Endodermal cell (in vitro differentiated cells): Measurements from ENCODE around the gene SLC1A1. TPM values are rescaled to one million over a fixed set of nuclear protein-coding genes. Genes with fewer than 3 reads are reported as not detected.

Source experiments
- DNase-seq: peaks from one replicate; pipeline ENCODE4 v3.0.0-alpha.2; 2017
- H3K27ac ChIP-seq: 2 replicates; pipeline ENCODE4 v1.5.1; 2013; ENCODE audit warnings: mild to moderate bottlenecking, low read depth, low read length, moderate library complexity
- H3K27me3 ChIP-seq: 2 replicates; pipeline ENCODE4 v1.6.1; 2013; ENCODE audit warnings: mild to moderate bottlenecking, low read length, moderate library complexity; ENCODE audit not compliant: insufficient read depth, control insufficient read depth, poor library complexity, severe bottlenecking
- H3K36me3 ChIP-seq: 2 replicates; pipeline ENCODE4 v1.7.0; 2013; ENCODE audit warnings: mild to moderate bottlenecking, low read length, moderate library complexity; ENCODE audit not compliant: control insufficient read depth, insufficient read depth
- H3K4me1 ChIP-seq: one replicate; pipeline ENCODE4 v1.7.0; 2013; ENCODE audit warnings: low read length; ENCODE audit not compliant: control insufficient read depth, insufficient read depth
- H3K4me3 ChIP-seq: 2 replicates; pipeline ENCODE4 v1.5.1; 2013; ENCODE audit warnings: mild to moderate bottlenecking, low read length, moderate library complexity
- H3K9ac ChIP-seq: 2 replicates; pipeline ENCODE4 v1.6.1; 2013; ENCODE audit warnings: mild to moderate bottlenecking, low read length, moderate library complexity; ENCODE audit not compliant: poor library complexity, severe bottlenecking; ENCODE audit errors: extremely low read depth
- H3K9me3 ChIP-seq: 2 replicates; pipeline ENCODE4 v1.6.1; 2013; ENCODE audit warnings: mild to moderate bottlenecking, low read length, moderate library complexity; ENCODE audit not compliant: control insufficient read depth
- H3K27ac Mint-ChIP-seq: 2 replicates; pipeline ENCODE4 v1.8.0; 2020; ENCODE audit warnings: mixed read lengths
- H3K27me3 Mint-ChIP-seq: 2 replicates; pipeline ENCODE4 v1.8.0; 2021; ENCODE audit warnings: mild to moderate bottlenecking, mixed read lengths; ENCODE audit not compliant: insufficient read depth
- H3K36me3 Mint-ChIP-seq: 2 replicates; pipeline ENCODE4 v1.8.0; 2020; ENCODE audit warnings: low read depth, mixed read lengths
- H3K4me1 Mint-ChIP-seq: 2 replicates; pipeline ENCODE4 v1.8.0; 2020; ENCODE audit warnings: mixed read lengths
- H3K4me3 Mint-ChIP-seq: 2 replicates; pipeline ENCODE4 v1.8.0; 2020; ENCODE audit warnings: mild to moderate bottlenecking, moderate library complexity, mixed read lengths
- H3K9me3 Mint-ChIP-seq: 2 replicates; pipeline ENCODE4 v1.8.0; 2020; ENCODE audit warnings: mild to moderate bottlenecking, mixed read lengths
- CTCF ChIP-seq: fragments of 200-600 bp; sonication (generic); conservative IDR thresholded peaks from 2 replicates; pipeline ENCODE4 v1.5.0; 2021; ENCODE audit warnings: antibody characterized with exemption, mild to moderate bottlenecking
- WGBS, 2 experiments: methylation state at CpG; one replicate each; pipeline versions ENCODE4 v1.1.5 to v1.1.7; 2013; ENCODE audit warnings: missing lambda C conversion rate in 2 of 2, mixed read lengths in 1 of 2; ENCODE audit not compliant: insufficient coverage in 1 of 2, insufficient read length in 1 of 2; 5-methylcytosine and 5-hydroxymethylcytosine counted together
- total RNA-seq, 2 donors: library from RNA; stranded (reverse); fragmentation: NEBNext Ultra II Directional in 1 of 2; extraction: Animal tissue kit (Norgen Biotek cat#: 25700) in 1 of 2; gene quantifications; 2 replicates in 1 of 2; 3 replicates in 1 of 2; pipeline ENCODE4 v1.2.1, GENCODE V29; 2021

Gene SLC1A1
- total RNA-seq, 2 donors from 2014 or later: 5.5 to 11.3 TPM

DNA sequence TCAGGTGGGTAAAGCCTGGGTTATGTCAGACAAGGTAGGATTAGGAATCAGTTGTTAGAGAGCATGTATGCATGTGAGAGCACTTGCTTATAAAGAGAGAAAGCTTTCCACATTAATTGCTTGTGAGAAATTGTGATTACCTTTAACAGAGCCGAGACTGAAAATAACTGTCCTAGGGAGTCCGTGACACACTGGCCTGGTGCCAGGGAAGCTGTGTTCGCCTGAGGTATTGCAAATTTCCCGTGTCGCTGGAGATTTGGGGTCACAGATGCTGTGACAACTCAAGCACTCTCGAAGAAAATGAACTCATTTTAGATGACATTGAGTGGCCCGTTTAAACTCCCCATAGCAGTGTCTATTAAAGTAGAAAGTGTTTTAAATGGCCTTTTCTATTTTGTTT, 9.6 kb downstream of the SLC1A1 start:
- Mint-ChIP-seq H3K27ac (no peak overlapping the region), H3K9me3 (no peaks in the 10 kb centered on the region), H3K36me3 (peaks cover 4% of the 10 kb centered on the region), H3K4me1 (peaks cover 28% of the 10 kb centered on the region), H3K27me3 (peaks cover 9% of the 10 kb centered on the region), H3K4me3 (no peak overlapping the region)
- H3K4me3 ChIP-seq: no peak overlapping the region
- H3K27me3 ChIP-seq: no peaks in the 10 kb centered on the region
- DNase-seq: no peak
- 92% methylated on average over 7 of the region's 7 CpGs for WGBS, 2 experiments
- no peak overlapping the region for H3K9ac ChIP-seq
- TF ChIP-seq CTCF: no peak
- H3K9me3 ChIP-seq: no peaks in the 10 kb centered on the region
- H3K4me1 ChIP-seq: peaks cover 13% of the 10 kb centered on the region
- H3K36me3 ChIP-seq: peaks cover 60% of the 10 kb centered on the region
- H3K27ac ChIP-seq: no peak overlapping the region

DNA sequence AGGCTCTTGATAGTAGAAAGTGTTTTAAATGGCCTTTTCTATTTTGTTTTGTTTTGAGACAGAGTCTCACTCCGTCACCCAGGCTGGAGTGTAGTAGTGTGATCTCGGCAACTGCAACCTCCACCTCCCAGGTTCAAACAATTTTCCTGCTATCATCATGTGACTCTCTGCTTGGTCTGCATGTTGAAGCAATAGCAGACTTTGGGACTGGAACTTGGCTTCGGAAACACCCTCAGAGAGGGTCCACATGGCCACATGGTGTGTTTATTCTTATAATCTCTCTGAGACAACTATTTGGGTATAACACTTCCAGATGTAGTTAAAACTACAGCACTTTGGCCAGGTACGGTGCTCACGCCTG, 10.9 kb downstream of the SLC1A1 start:
- no peak overlapping the region for H3K9ac ChIP-seq
- H3K4me1 Mint-ChIP-seq: peaks cover 21% of the 10 kb centered on the region
- H3K4me1 ChIP-seq: peaks cover 8% of the 10 kb centered on the region
- no peaks in the 10 kb centered on the region for H3K27me3 ChIP-seq
- H3K4me3 ChIP-seq: no peak overlapping the region
- DNase-seq: no peak
- H3K27ac ChIP-seq: no peak overlapping the region
- TF ChIP-seq CTCF: no peak
- 88% methylated on average over 5 of the region's 5 CpGs; no CpG with 5 or more reads in 1 of the 2 experiments for WGBS, 2 experiments
- H3K27ac Mint-ChIP-seq: no peak overlapping the region
- no peaks in the 10 kb centered on the region for H3K9me3 Mint-ChIP-seq
- peaks cover 61% of the 10 kb centered on the region for H3K36me3 ChIP-seq
- no peak overlapping the region for H3K4me3 Mint-ChIP-seq
- no peaks in the 10 kb centered on the region for H3K27me3 Mint-ChIP-seq
- H3K9me3 ChIP-seq: no peaks in the 10 kb centered on the region
- peaks cover 4% of the 10 kb centered on the region for H3K36me3 Mint-ChIP-seq

- Mint-ChIP-seq H3K27me3 (no peaks in the 10 kb centered on the region), H3K4me1 (peaks cover 22% of the 10 kb centered on the region), H3K36me3 (peaks cover 4% of the 10 kb centered on the region), H3K4me3 (no peak overlapping the region), H3K27ac (no peak overlapping the region), H3K9me3 (no peaks in the 10 kb centered on the region)
- H3K27ac ChIP-seq: no peak overlapping the region
- H3K4me3 ChIP-seq: no peak overlapping the region
- peaks cover 56% of the 10 kb centered on the region for H3K36me3 ChIP-seq
- no peaks in the 10 kb centered on the region for H3K9me3 ChIP-seq
- no peak overlapping the region for H3K9ac ChIP-seq
- peaks cover 6% of the 10 kb centered on the region for H3K4me1 ChIP-seq
- no peak for TF ChIP-seq CTCF
- no peak for DNase-seq
- WGBS, 2 experiments: 88% methylated on average over 1 of the region's 1 CpG; no CpG with 5 or more reads in 1 of the 2 experiments
- H3K27me3 ChIP-seq: no peaks in the 10 kb centered on the region
Observed at GRCh38 chr9:4502444-4502843, 12.2 kb downstream of the SLC1A1 start.
